Panc1 (cell line): ENCODE measurements around the gene OOEP. TPM values are rescaled to one million over a fixed set of nuclear protein-coding genes. Genes with fewer than 3 reads are reported as not detected.

Experiments
- ATAC-seq: fragments of 200-7000 bp; cut with Tn5 transposase; 2 replicates; pipeline ENCODE4 v1.9.1; 2020; ENCODE audit warnings: mild to moderate bottlenecking, moderate library complexity
- BruUV-seq: library from RNA; stranded (reverse); fragments of 400-500 nt; replicated peaks from 2 replicates; lab custom pipeline; 2021; lab: Mats Ljungman, UMichigan
- CTCF ChIA-PET: fragments of 300-600 bp; sonication (Branson Sonifier 250); formaldehyde crosslinking; loops from one replicate; lab custom pipeline; 2022; ENCODE audit warnings: antibody characterized with exemption; lab: Charles Lee
- POLR2A ChIA-PET: fragments of 300-600 bp; sonication (Branson Sonifier 250); formaldehyde crosslinking; loops from one replicate; lab custom pipeline; 2022; ENCODE audit warnings: antibody characterized with exemption; lab: Charles Lee
- DNase-seq: peaks from one replicate; pipeline ENCODE4 v3.0.0-alpha.2; 2010; ENCODE audit warnings: low read depth, low spot score
- H3K27ac ChIP-seq: 2 replicates; pipeline ENCODE4 v1.5.1; 2011; ENCODE audit warnings: mild to moderate bottlenecking, low read length, inconsistent platforms
- H3K27me3 ChIP-seq: fragments of 200-500 bp; sonication (Bioruptor generic); 2 replicates; pipeline ENCODE4 v1.6.0; 2014; ENCODE audit warnings: low read length, inconsistent platforms; ENCODE audit not compliant: control insufficient read depth, insufficient read depth
- H3K36me3 ChIP-seq: fragments of 200-500 bp; sonication (Bioruptor generic); 2 replicates; pipeline ENCODE4 v1.5.1; 2014; ENCODE audit warnings: inconsistent platforms, mild to moderate bottlenecking, low read length, moderate library complexity; ENCODE audit not compliant: control insufficient read depth, insufficient read depth
- H3K4me1 ChIP-seq: 2 replicates; pipeline ENCODE4 v1.5.1; 2011; ENCODE audit warnings: inconsistent platforms, mild to moderate bottlenecking, low read length, moderate library complexity; ENCODE audit not compliant: control insufficient read depth, insufficient read depth
- H3K4me3 ChIP-seq, 2 experiments: 2 replicates each; pipeline ENCODE4 v1.5.1; 2011 to 2012; ENCODE audit warnings: low read depth in 2 of 2, low read length in 2 of 2, mild to moderate bottlenecking in 2 of 2, inconsistent platforms in 1 of 2, moderate library complexity in 1 of 2
- H3K9me3 ChIP-seq: fragments of 200-500 bp; sonication (Bioruptor generic); 2 replicates; pipeline ENCODE4 v1.5.1; 2014; ENCODE audit warnings: low read depth, mild to moderate bottlenecking, inconsistent platforms, low read length, moderate library complexity; ENCODE audit not compliant: control insufficient read depth, insufficient read depth
- CTCF ChIP-seq: fragments of 450-650 bp; IDR thresholded peaks from 2 replicates; pipeline ENCODE4 v1.5.1; 2017; ENCODE audit warnings: mild to moderate bottlenecking
- POLR2AphosphoS5 ChIP-seq: IDR thresholded peaks from 2 replicates; pipeline ENCODE4 v1.6.1; 2012; ENCODE audit warnings: mild to moderate bottlenecking, low read depth, low read length, moderate library complexity
- REST ChIP-seq, 2 experiments: IDR thresholded peaks; 2 replicates each; pipeline ENCODE4 v1.6.1; 2011 to 2012; ENCODE audit warnings: low read depth in 2 of 2, control low read depth in 1 of 2, low read length in 1 of 2, mild to moderate bottlenecking in 1 of 2, moderate library complexity in 1 of 2; ENCODE audit not compliant: insufficient read depth in 1 of 2
- SIN3A ChIP-seq: IDR thresholded peaks from 2 replicates; pipeline ENCODE4 v1.6.1; 2012; ENCODE audit warnings: low read depth, mild to moderate bottlenecking, low read length, moderate library complexity, borderline replicate concordance; ENCODE audit not compliant: insufficient read depth
- TCF7L2 ChIP-seq: IDR thresholded peaks from 2 replicates; pipeline ENCODE4 v1.6.1; 2011; ENCODE audit warnings: mild to moderate bottlenecking, low read depth, low read length, inconsistent platforms
- in situ Hi-C: cut with HindIII; loops from 2 replicates; pipeline ENCODE4 v1.10.0; 2016; ENCODE audit warnings: low sequenced_read_pairs, low pct_unique_long_range_greater_than_20kb
- intact Hi-C: fragments of 100-400 bp; cut with micrococcal nuclease; formaldehyde crosslinking; loops from one replicate; pipeline ENCODE4 v1.10.0; 2022; ENCODE audit not compliant: unreplicated experiment
- total RNA-seq: library from RNA; stranded (reverse); gene quantifications from one replicate; pipeline ENCODE4 v1.2.1, GENCODE V29; 2021; ENCODE audit not compliant: unreplicated experiment

OOEP gene
- total RNA-seq, 1 experiment from 2014 or later, result 10.6 TPM

- intact Hi-C loops, result no loop called here
- ChIA-PET CTCF (no interaction called here), POLR2A (interaction anchor here (0.5 kb wide), 1 partner anchor 95 kb away, joined by 8 read pairs; no protein-coding TSS in a partner anchor)
Measured at GRCh38 chr6:73343164-73343563, 26.5 kb downstream of the OOEP start.

GRCh38 chr6:73342174-73342573, 27.5 kb downstream of the OOEP start:
- no TSS peak for BruUV-seq
- in situ Hi-C loops (no loop called here), intact Hi-C loops (no loop called here)
- H3K4me3 ChIP-seq, result no peak overlapping the region
- no peak for TF ChIP-seq SIN3A
- TF ChIP-seq CTCF, result no peak
- TF ChIP-seq POLR2AphosphoS5, result no peak
- TF ChIP-seq REST (IDR thresholded peaks at IDR 0.05; ENCODE audit: insufficient read depth in 1 of 2, low read depth in 2 of 2, low read length in 1 of 2), result no peak
- no peak for TF ChIP-seq TCF7L2
- POLR2A ChIA-PET, result no interaction called here
- no peaks in the 10 kb centered on the region for H3K9me3 ChIP-seq
- no peak overlapping the region for H3K27ac ChIP-seq
- DNase-seq (no peak), ATAC-seq (no peak)
- peaks cover 2% of the 10 kb centered on the region; the same call in 1 of the 2 replicates for H3K27me3 ChIP-seq
- H3K36me3 ChIP-seq, result no peaks in the 10 kb centered on the region
- CTCF ChIA-PET, result no interaction called here
- H3K4me1 ChIP-seq, result no peaks in the 10 kb centered on the region

More at GRCh38 chr6:73343164-73343563, 26.5 kb downstream of the OOEP start:
- no peak overlapping the region for H3K27ac ChIP-seq
- TF ChIP-seq SIN3A (no peak), TCF7L2 (no peak), CTCF (no peak), REST (IDR thresholded peaks at IDR 0.05; ENCODE audit: insufficient read depth in 1 of 2, low read depth in 2 of 2, low read length in 1 of 2) (no peak), POLR2AphosphoS5 (no peak)
- ATAC-seq, result no peak
- no peaks in the 10 kb centered on the region for H3K9me3 ChIP-seq
- in situ Hi-C loops, result no loop called here
- BruUV-seq, result no TSS peak
- no peaks in the 10 kb centered on the region for H3K4me1 ChIP-seq
- no peak overlapping the region for H3K4me3 ChIP-seq
- H3K36me3 ChIP-seq, result no peaks in the 10 kb centered on the region
- DNase-seq, result no peak
- H3K27me3 ChIP-seq, result peaks cover 2% of the 10 kb centered on the region; the same call in 1 of the 2 replicates
